Mesendoderm (in vitro differentiated cells): ENCODE measurements around the gene MTHFD1L.

Experiments used
- DNase-seq: peaks from one replicate; pipeline ENCODE4 v3.0.0; 2013
- H2AK5ac ChIP-seq: 2 replicates; pipeline ENCODE4 v1.6.1; 2013; ENCODE audit warnings: low read length, inconsistent platforms
- H2BK120ac ChIP-seq: 2 replicates; pipeline ENCODE4 v1.6.1; 2013; ENCODE audit warnings: low read depth, mild to moderate bottlenecking, low read length, moderate library complexity, mixed read lengths
- H2BK15ac ChIP-seq: replicated peaks from 2 replicates; pipeline ENCODE4 v1.6.1; 2013; ENCODE audit warnings: low read depth, mild to moderate bottlenecking, moderate library complexity
- H2BK5ac ChIP-seq: 2 replicates; pipeline ENCODE4 v1.6.1; 2013; ENCODE audit warnings: low read length, inconsistent platforms
- H3K18ac ChIP-seq: 2 replicates; pipeline ENCODE4 v1.6.1; 2013; ENCODE audit warnings: mild to moderate bottlenecking, low read length, mixed read lengths
- H3K23ac ChIP-seq: one replicate; pipeline ENCODE4 v1.6.1; 2013; ENCODE audit warnings: low read length
- H3K27ac ChIP-seq: 2 replicates; pipeline ENCODE4 v1.5.1; 2013; ENCODE audit warnings: low read depth, mild to moderate bottlenecking, inconsistent platforms, low read length, moderate library complexity
- H3K27me3 ChIP-seq: 2 replicates; pipeline ENCODE4 v1.6.1; 2013; ENCODE audit warnings: low read length, control low read depth, mild to moderate bottlenecking, inconsistent platforms; ENCODE audit not compliant: insufficient read depth, poor library complexity
- H3K36me3 ChIP-seq: 2 replicates; pipeline ENCODE4 v1.6.1; 2013; ENCODE audit warnings: low read length, inconsistent platforms; ENCODE audit not compliant: control insufficient read depth, insufficient read depth
- H3K4ac ChIP-seq: one replicate; pipeline ENCODE4 v1.6.1; 2013; ENCODE audit warnings: low read depth, mild to moderate bottlenecking, low read length, moderate library complexity
- H3K4me1 ChIP-seq: 2 replicates; pipeline ENCODE4 v1.6.1; 2013; ENCODE audit warnings: low read depth, low read length, inconsistent platforms; ENCODE audit not compliant: control insufficient read depth
- H3K4me2 ChIP-seq: 2 replicates; pipeline ENCODE4 v1.6.1; 2013; ENCODE audit warnings: low read length
- H3K4me3 ChIP-seq: 2 replicates; pipeline ENCODE4 v1.5.1; 2013; ENCODE audit warnings: mild to moderate bottlenecking, low read length
- H3K56ac ChIP-seq: one replicate; pipeline ENCODE4 v1.6.1; 2013; ENCODE audit warnings: low read length
- H3K79me1 ChIP-seq: 2 replicates; pipeline ENCODE4 v1.6.1; 2013; ENCODE audit warnings: low read length, inconsistent platforms
- H3K79me2 ChIP-seq: 2 replicates; pipeline ENCODE4 v1.6.1; 2013; ENCODE audit warnings: mild to moderate bottlenecking, low read length; ENCODE audit not compliant: control insufficient read depth, insufficient read depth
- H3K9ac ChIP-seq: 2 replicates; pipeline ENCODE4 v1.6.1; 2013; ENCODE audit warnings: low read length, inconsistent platforms
- H4K5ac ChIP-seq: one replicate; pipeline ENCODE4 v1.6.1; 2013; ENCODE audit warnings: low read length
- H4K8ac ChIP-seq: one replicate; pipeline ENCODE4 v1.6.1; 2013; ENCODE audit warnings: low read depth, mild to moderate bottlenecking, control low read depth, low read length, moderate library complexity
- WGBS: extraction: QIAGEN DNeasy Blood & Tissue Kit; methylation state at CpG from one replicate; pipeline ENCODE4 v1.1.7; 2013; ENCODE audit warnings: low lambda C conversion rate, missing lambda C conversion rate; ENCODE audit not compliant: insufficient coverage; ENCODE audit errors: extremely low coverage; 5-methylcytosine and 5-hydroxymethylcytosine counted together

MTHFD1L gene

DNA sequence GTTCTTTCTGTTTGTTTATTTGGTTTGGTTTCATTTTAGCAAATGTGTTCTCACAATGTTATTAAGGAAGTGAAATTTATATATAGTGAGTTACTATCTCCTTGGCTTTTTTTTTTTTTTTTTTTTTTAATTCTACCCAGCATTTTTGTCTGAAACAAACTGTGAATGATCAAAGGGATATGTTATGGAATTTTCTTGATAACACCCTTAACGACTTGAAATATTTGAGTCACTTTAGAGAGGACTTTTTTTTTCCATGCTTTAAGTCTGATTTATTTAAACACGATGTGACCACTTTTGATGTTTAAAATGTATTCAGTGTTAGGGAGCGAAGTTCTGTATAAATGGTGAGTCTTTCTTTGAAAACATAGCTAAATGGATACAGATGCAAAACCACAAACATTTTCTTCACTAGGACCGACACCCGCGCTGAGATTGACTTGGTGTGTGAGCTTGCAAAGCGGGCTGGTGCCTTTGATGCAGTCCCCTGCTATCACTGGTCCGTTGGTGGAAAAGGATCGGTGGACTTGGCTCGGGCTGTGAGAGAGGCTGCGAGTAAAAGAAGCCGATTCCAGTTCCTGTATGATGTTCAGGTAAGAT lies 149.7 kb downstream of the MTHFD1L start:
- no CpG with 5 or more reads among the region's 12 CpGs for WGBS

DNA sequence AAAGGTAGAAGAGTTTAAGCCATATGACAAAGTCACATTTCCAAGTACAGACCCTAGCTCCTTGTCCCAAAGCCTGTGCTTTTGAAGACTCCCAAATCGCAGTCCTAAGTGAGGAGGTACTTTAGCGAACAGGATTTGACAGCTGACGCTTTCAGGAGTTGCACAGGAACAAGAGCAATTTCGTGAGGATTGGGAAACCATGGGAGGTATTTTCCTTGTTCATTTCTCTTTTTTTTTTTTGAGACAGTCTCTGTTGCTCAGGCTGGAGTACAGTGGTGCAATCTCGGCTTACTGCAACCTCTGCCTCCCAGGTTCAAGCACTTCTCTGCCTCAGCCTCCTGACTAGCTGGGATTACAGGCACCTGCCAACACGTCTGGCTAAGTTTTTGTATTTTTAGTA lies 150.6 kb downstream of the MTHFD1L start:
- no peak overlapping the region for H3K23ac ChIP-seq
- no CpG with 5 or more reads among the region's 6 CpGs for WGBS
- no peak overlapping the region for H4K8ac ChIP-seq
- H3K27me3 ChIP-seq, result no peaks in the 10 kb centered on the region
- H4K5ac ChIP-seq, result no peak overlapping the region
- H2BK15ac ChIP-seq, result no peak overlapping the region
- no peak overlapping the region for H2BK120ac ChIP-seq
- no peak overlapping the region for H3K9ac ChIP-seq
- H3K4ac ChIP-seq, result no peak overlapping the region
- H3K4me1 ChIP-seq, result no peaks in the 10 kb centered on the region
- no peak overlapping the region for H2AK5ac ChIP-seq
- no peak overlapping the region for H3K4me3 ChIP-seq
- DNase-seq, result no peak
- no peaks in the 10 kb centered on the region for H3K79me1 ChIP-seq
- H3K56ac ChIP-seq, result no peak overlapping the region
- H3K18ac ChIP-seq, result no peak overlapping the region
- H3K27ac ChIP-seq, result no peak overlapping the region
- no peak overlapping the region for H3K4me2 ChIP-seq
- H3K79me2 ChIP-seq, result no peaks in the 10 kb centered on the region
- no peak overlapping the region for H2BK5ac ChIP-seq
- peaks cover 7% of the 10 kb centered on the region for H3K36me3 ChIP-seq

More for the DNA sequence above, 149.7 kb downstream of the MTHFD1L start:
- DNase-seq, result no peak
- Histone ChIP-seq H3K23ac (no peak overlapping the region), H3K56ac (no peak overlapping the region), H4K5ac (no peak overlapping the region), H2BK15ac (no peak overlapping the region), H3K79me2 (no peaks in the 10 kb centered on the region), H3K4me2 (no peak overlapping the region), H2BK5ac (no peak overlapping the region), H3K27ac (no peak overlapping the region), H2BK120ac (no peak overlapping the region), H3K4me3 (no peak overlapping the region), H2AK5ac (no peak overlapping the region), H3K18ac (no peak overlapping the region), H3K27me3 (no peaks in the 10 kb centered on the region), H3K4ac (no peak overlapping the region), H3K36me3 (peaks cover 6% of the 10 kb centered on the region), H3K79me1 (no peaks in the 10 kb centered on the region), H3K9ac (no peak overlapping the region), H3K4me1 (no peaks in the 10 kb centered on the region), H4K8ac (no peak overlapping the region)

DNA sequence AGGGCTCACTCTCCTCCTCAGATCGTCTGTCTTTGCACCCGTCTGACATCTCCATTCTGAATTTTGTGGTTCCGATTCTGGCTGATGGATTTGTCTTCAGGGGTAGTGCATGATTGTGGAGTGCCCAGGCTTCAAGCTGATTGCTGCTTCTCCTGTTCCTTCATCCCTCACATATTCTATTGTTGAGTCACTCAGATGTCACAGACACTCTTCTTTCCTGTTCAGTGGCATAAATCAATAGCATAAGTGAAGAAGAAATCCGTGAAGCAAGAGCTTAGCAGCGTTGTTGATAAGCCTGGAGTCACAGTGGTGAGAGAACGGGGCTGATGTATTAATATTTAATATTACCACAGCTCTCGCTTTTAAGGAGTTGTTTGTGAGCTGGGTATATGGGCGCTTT lies 152.5 kb downstream of the MTHFD1L start:
- no peak overlapping the region for H2BK5ac ChIP-seq
- no peaks in the 10 kb centered on the region for H3K27me3 ChIP-seq
- no peak overlapping the region for H3K9ac ChIP-seq
- H4K5ac ChIP-seq, result no peak overlapping the region
- H3K27ac ChIP-seq, result no peak overlapping the region
- no peak overlapping the region for H2AK5ac ChIP-seq
- H3K4ac ChIP-seq, result no peak overlapping the region
- H3K18ac ChIP-seq, result no peak overlapping the region
- H2BK120ac ChIP-seq, result no peak overlapping the region
- no CpG with 5 or more reads among the region's 8 CpGs for WGBS
- no peak overlapping the region for H3K4me2 ChIP-seq
- H3K79me2 ChIP-seq, result no peaks in the 10 kb centered on the region
- H3K79me1 ChIP-seq, result no peaks in the 10 kb centered on the region
- no peak overlapping the region for H4K8ac ChIP-seq
- no peak for DNase-seq
- peaks cover 7% of the 10 kb centered on the region for H3K36me3 ChIP-seq
- no peak overlapping the region for H3K56ac ChIP-seq
- no peak overlapping the region for H3K4me3 ChIP-seq
- no peak overlapping the region for H3K23ac ChIP-seq
- no peak overlapping the region for H2BK15ac ChIP-seq
- no peaks in the 10 kb centered on the region for H3K4me1 ChIP-seq

DNA sequence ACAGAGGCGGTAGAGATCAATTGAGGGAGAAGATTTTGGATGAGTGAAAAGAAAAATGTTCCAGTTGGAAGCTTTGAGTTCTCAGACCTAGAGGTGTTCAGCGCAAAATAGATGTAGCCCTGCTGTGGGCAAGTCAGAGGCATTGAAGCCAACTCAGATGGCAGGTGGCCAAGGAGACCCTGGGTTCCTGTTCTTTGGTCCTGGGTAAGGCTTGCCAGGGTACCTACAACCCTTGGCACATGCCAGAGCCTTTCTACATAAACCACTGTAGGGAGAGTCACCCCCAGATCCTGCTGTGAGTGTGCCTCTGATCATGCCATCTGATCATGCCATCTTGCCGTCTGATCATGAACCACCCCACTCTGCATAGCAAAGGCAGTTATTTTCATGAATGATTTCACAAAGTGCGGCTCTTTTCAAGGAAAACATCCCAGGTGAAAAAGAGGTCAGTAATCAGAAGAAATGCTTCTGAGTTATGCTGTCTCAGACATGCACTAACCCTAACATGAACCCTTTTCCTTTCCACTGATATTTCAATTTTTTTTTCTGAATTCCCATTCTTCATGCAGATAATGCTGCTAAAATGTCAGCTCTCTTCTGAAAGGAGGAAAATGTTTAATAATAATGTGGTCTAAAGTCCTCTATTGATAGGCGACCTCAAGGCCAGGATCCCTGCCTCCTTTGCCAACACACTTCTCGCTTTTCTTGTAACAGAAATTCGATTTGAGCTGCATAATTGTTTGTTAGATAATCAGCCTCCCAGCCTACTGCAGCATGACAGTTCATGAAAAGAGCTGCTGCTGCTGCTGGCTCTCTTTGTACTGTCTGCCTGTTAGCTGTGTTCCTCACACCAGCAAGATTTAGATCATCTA lies 153.6 kb downstream of the MTHFD1L start:
- Histone ChIP-seq H3K9ac (no peak overlapping the region), H3K36me3 (peaks cover 7% of the 10 kb centered on the region), H4K5ac (no peak overlapping the region), H3K56ac (no peak overlapping the region), H3K18ac (no peak overlapping the region), H3K4me2 (no peak overlapping the region), H2BK120ac (no peak overlapping the region), H2BK5ac (no peak overlapping the region), H3K4ac (no peak overlapping the region), H3K23ac (no peak overlapping the region), H4K8ac (no peak overlapping the region), H3K27me3 (no peaks in the 10 kb centered on the region), H3K79me2 (no peaks in the 10 kb centered on the region), H3K27ac (no peak overlapping the region), H3K4me1 (no peaks in the 10 kb centered on the region), H2BK15ac (no peak overlapping the region), H3K79me1 (no peaks in the 10 kb centered on the region), H3K4me3 (no peak overlapping the region), H2AK5ac (no peak overlapping the region)
- DNase-seq, result no peak
- WGBS, result no CpG with 5 or more reads among the region's 7 CpGs

DNA sequence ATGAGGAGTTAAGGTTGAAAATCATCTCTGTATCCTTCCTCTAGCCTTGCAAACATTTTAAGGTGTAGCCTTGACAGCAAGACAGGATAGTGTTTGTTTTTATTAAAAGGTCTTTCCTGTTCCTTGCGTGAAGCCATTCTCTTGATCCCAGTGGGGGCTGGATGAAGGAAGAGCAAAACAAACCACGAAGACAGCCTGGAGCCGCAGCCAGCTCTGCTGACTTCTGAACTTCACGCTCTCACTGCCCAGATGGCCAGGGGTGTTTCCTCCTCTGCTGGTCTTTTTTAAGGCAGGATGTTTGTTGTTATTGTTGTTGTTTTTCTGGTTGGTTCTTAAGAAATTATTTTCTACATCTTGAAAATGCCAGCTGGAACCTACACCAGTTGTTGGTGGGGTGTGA lies 156.4 kb downstream of the MTHFD1L start:
- WGBS, result no CpG with 5 or more reads among the region's 4 CpGs
- Histone ChIP-seq H4K5ac (no peak overlapping the region), H3K18ac (no peak overlapping the region), H3K27ac (peak overlapping the region; percentile 40), H3K9ac (no peak overlapping the region), H3K4me1 (no peaks in the 10 kb centered on the region), H3K4ac (no peak overlapping the region), H3K36me3 (peaks cover 3% of the 10 kb centered on the region), H3K79me1 (no peaks in the 10 kb centered on the region), H3K56ac (no peak overlapping the region), H2BK120ac (no peak overlapping the region), H3K23ac (no peak overlapping the region), H3K4me2 (no peak overlapping the region), H3K27me3 (no peaks in the 10 kb centered on the region), H2BK15ac (no peak overlapping the region), H2BK5ac (no peak overlapping the region), H3K79me2 (no peaks in the 10 kb centered on the region), H3K4me3 (no peak overlapping the region), H2AK5ac (no peak overlapping the region), H4K8ac (no peak overlapping the region)
- peak; percentile 37 for DNase-seq
